Esophagus squamous epithelium (tissue), 4 donors: Measurements from ENCODE around the gene SENP7.

ENCODE experiments used
- POLR2A ChIP-seq, 4 donors: fragments of 450-650 bp; IDR thresholded peaks; one replicate each; pipeline ENCODE4 v1.6.1; 2017; ENCODE audit warnings: antibody characterized with exemption in 4 of 4, mild to moderate bottlenecking in 4 of 4, moderate library complexity in 3 of 4
- TF ChIP-seq, protein P1 (sequence below), 6 experiments: fragments of 450-650 bp in 4 of 6; fragments of 200-600 bp in 2 of 6; sonication (generic) in 2 of 6; IDR thresholded peaks; one replicate each; pipeline ENCODE4 v1.5.1; 2016 to 2019; ENCODE audit warnings: antibody characterized with exemption in 6 of 6, mild to moderate bottlenecking in 4 of 6, moderate library complexity in 4 of 6

DNA sequence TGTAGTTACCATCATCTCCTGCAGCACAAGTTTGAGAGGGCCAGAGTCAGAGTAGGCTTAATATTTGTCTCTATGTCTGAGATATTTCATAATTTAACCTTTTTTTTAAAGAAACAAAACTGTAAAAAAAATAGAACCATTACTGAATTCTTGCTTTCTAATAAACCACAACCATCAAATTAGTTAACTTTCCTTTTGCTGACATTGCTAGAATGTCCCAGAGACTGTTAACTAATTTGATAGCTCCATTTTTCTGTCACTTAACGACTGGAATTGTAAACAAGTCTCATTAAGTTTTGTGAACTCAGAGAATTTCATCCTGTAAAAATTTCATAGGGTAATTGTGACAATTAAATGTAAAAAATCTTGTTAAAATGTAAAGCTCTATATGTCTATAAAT lies 228.3 kb downstream of the SENP7 start:
- TF ChIP-seq, protein P1, sequence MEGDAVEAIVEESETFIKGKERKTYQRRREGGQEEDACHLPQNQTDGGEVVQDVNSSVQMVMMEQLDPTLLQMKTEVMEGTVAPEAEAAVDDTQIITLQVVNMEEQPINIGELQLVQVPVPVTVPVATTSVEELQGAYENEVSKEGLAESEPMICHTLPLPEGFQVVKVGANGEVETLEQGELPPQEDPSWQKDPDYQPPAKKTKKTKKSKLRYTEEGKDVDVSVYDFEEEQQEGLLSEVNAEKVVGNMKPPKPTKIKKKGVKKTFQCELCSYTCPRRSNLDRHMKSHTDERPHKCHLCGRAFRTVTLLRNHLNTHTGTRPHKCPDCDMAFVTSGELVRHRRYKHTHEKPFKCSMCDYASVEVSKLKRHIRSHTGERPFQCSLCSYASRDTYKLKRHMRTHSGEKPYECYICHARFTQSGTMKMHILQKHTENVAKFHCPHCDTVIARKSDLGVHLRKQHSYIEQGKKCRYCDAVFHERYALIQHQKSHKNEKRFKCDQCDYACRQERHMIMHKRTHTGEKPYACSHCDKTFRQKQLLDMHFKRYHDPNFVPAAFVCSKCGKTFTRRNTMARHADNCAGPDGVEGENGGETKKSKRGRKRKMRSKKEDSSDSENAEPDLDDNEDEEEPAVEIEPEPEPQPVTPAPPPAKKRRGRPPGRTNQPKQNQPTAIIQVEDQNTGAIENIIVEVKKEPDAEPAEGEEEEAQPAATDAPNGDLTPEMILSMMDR (IDR thresholded peaks at IDR 0.05), result no peak
- no peak for TF ChIP-seq POLR2A (IDR thresholded peaks at IDR 0.05)
